ELR (cell line): Measurements from ENCODE around the gene EFCAB12.
"Not testable (repeated sequence)": the region's sequence is repeated elsewhere in the genome, so short reads cannot be mapped to it uniquely, and the experiment has no call there.

Source experiments
- DNase-seq: peaks from one replicate; pipeline ENCODE4 v3.0.0-alpha.2; 2015; ENCODE audit warnings: low read depth

Gene EFCAB12

GRCh38 chr3:129393760-129394564, 34.5 kb downstream of the EFCAB12 start:
- DNase-seq: not testable (repeated sequence)

DNA sequence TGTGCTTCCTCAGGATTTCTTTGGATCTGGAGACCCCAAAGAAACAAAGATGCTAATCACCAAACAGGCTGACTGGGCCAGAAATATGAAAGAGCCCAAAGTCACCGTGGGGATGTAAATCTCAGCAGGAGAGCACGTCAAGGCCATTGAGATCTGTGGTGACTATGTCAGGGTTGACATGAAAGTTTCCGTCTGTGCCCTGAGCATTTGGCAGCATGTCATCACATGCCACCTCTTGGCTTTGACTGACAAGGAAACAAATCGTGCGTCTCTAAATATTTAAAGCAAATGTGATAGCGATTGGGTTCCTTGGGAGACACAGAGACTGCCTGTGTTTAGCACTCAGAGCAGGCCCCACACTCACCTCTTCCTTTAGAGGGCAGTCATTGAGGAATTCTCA, 35.2 kb downstream of the EFCAB12 start:
- DNase-seq: no peak

- not testable (repeated sequence) for DNase-seq
Observed at GRCh38 chr3:129392106-129392887, 36.1 kb downstream of the EFCAB12 start.

DNA sequence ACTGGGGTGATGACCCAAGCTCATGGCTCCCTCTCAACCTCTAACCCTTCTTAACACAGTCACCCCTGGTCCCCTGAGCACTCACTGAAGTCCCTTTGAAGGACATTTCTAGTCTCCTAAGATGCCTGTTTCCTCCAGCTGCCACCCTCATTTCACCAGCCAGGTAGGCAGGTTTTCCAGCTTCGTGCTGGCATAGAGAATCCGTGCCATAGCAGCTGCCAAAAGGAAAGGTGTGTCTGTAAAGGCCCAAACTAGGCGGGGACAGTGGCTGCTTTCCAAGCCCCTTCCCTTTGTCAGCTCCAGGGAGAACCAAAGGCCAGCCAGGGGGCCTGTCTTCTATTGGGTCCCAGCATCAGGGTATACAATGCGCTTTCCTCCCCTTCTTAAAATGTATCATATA, 36.9 kb downstream of the EFCAB12 start:
- not testable (repeated sequence) for DNase-seq

GRCh38 chr3:129389572-129389937, 38.9 kb downstream of the EFCAB12 start:
- DNase-seq: no peak

DNA sequence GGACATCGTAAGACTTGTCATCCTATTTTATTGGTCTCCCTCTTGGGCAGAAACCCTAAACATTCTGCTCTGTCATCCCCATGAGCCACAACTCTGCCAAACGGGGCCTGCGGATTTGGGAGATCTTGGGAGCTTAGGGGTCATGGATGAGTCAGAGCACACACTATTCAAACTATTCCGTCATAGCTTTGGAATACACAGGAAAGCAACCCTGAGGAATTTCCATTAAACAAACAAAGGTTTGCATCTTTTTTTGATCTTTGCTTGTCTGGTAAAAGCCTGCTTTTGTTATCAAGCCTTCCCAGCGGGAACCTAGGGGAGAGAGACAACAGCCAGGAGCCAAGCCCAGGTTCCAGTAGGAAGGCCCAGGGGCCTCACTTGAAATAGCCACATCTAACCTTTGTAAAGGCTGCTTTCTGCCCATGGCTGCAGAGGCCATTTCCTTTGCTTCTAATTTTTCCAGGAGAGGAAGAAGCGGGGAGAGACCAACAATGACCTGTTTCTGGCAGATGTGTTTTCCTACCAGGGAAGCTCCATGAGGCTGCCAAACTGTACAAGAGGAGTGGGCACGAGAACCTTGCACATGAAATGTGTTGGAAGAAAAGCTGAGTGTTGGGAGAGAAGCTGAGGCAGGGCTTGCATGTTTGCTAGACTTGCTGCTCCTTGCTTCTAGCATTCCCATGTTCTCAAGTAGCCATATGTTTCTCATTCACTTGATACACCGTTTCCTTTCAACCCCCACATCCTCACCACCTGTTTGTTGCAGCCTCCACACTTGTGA, 39.5 kb downstream of the EFCAB12 start:
- DNase-seq: peak; percentile 84

DNA sequence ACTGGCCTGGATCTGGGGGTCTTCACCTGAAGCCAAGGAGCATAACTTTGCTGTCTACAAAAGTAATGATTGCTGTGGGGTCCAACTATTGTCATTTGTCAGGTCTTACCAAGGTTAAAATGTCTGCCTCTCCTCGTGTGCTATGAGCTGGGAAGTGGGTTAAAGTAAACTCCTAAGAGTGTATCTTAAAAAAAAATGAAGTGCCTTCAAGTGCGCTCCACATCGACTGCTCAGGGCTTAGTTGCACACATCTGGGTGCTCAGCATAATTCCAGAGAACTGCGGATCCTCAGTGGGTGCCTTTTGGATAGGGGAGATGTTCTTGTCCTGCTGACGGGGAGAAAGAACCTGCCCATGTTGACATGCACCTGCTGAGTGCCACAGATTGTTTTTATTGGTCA, 40.9 kb downstream of the EFCAB12 start:
- no peak for DNase-seq

DNA sequence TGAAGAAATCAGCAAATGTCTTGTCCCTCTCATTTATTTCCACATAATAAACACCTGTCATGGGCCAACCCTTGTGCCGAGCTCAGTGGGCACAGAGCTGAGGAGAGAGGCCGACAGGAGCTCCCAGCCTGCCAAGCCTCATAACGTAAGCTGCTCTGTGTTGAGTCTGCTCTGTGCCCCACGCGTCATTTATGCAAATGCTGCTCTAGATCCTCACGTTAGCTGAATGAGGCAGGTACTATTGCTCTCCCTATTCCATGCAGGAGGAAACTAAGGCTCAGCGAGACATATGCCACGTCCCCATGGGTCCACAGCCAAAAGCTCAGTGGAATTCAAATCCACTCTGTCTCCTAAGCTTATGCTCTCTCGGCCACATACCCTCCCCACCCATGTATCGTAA, 41.5 kb downstream of the EFCAB12 start:
- no peak for DNase-seq

- DNase-seq: peak; percentile 23
Observed at GRCh38 chr3:129385507-129385906, 42.9 kb downstream of the EFCAB12 start.

DNA sequence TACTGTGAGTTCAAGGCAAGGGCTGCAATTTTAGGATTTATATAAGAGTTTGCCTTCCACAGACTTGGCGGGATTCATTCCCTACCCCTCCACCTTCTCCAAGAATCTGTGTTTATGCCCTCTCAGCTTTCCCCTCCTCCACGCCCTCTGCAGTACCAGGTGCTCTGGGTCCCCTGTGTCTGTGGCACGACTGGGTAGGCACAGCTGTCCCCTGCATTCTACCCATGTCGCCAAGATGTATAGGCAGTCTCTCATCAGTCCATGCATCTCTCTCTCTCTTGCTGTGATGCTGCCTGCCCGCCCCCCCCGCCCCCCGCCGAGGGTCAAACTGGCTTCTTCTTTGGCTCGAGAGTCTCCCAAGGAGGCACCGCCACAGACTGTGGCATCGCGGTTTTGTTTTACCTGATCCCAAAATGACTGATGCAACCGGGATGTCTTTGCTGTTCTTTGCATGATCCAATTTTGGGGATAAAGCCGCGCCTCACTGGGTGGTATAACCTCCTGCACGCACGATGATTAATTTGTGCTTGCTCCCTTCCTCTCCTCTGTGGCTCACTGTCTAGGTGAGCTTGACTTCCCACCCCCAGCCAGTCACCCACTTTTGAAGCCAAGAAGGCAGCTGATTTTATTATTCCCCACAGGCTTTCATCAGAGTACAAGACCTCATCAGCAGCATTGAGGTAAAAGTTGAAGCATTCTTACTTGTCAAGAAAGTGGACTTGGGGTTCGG, 43.7 kb downstream of the EFCAB12 start:
- DNase-seq: no peak

DNA sequence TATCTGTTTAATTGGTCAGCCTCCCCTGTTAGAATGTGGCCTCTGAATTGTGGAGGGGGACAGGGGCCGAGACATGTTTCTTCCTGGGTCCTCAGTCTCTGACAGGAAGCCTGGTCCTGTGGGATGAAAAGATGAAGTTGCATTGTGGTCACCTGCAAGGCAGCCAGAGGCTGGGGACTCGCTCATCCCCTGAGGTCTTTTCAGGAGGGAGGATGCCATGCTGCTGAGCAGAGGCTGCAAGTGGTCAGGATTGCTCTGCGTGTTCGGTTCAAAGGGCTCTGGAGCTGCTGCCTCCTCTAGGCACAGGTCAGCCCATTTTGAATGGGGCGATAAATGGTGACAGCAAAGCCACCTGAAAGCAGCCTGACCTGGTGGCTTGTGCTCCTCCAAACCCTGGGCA, 44.3 kb downstream of the EFCAB12 start:
- DNase-seq: not testable (repeated sequence)

DNA sequence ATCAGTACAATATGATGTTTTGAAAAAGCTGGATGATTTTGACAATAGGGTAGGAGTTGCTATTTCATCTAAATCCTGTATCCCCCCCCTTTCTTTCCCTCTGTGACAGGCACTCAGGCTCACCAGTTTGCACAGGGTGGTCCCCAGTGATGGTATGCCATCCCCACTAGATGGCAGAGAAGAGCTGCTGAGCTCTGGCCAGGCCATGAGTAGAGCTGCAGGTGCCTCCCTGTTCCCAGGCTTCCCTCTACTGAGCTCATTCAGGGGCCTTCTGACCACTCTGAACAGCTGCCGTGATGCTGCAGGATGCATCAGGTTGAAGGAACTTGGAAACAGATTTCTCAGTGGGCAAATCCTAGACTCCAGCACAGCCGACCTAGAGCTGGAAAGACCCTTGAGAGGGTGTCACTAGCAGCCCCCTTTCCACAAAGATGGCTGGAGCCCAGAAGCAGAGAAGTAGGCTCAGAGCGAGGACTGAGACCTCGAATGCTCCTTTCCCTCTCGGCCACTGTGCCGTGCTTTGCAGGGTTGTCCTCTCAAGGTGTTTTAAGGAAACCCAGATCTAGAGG, 45.1 kb downstream of the EFCAB12 start:
- peak; percentile 84 for DNase-seq

DNA sequence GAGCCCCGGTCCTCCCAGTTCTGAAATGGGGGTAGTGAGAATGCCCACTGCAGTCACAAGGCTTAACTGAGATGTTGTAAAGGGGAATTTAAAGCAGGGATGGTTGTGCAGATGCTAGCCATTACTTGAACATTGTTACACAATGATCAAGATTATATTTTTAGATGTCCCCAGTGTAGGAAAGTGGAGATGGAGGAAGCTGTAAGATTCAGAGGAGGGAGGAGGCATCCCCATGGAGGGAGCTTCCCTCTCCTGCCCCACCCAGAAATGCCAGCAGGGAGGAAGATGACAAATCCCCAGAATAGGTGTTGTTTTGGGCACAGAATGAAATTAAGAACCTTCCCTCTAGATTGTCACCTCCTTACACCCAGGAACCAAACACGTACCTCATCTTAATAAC, 46.1 kb downstream of the EFCAB12 start:
- DNase-seq: no peak

DNA sequence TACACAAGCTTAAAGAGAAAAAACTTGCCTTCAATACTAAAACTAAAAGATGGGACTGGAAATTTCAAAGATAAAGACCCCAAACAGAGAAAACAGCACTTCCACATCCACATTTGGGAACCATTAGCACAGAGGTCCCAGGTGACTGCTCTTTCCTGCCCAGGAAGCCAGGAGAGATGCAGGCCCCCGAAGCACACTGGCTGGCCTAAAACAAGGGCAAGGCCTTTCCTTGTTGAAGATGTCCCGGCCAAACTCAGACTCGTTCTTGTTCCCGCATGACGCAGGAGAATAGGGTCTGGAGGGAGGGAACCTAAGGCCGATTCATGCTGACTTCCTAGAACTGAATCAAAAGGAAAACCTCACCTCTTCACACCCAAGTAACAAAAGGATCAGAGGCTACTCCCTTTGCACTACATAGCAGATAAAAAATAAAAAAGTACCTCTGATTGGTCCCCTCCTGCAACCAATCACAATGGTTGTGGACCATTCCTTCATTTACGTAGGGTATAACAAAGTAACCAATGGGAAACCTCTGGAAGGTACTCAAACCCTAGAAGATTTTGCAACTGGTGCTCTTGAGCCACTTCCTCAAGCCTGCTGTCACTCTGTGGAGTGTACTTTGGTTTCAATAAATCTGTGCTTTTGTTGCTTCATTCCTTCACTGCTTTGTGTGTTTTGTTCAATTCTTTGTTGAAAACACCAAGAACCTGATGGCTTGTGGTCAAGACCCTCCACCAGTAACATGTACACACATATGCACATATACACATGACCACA, 48.7 kb downstream of the EFCAB12 start:
- DNase-seq: no peak

GRCh38 chr3:129378949-129379348, 49.5 kb downstream of the EFCAB12 start:
- no peak for DNase-seq

GRCh38 chr3:129377615-129378014, 50.8 kb downstream of the EFCAB12 start:
- DNase-seq: no peak

- no peak for DNase-seq
Observed at GRCh38 chr3:129375099-129375498, 53.3 kb downstream of the EFCAB12 start.

DNA sequence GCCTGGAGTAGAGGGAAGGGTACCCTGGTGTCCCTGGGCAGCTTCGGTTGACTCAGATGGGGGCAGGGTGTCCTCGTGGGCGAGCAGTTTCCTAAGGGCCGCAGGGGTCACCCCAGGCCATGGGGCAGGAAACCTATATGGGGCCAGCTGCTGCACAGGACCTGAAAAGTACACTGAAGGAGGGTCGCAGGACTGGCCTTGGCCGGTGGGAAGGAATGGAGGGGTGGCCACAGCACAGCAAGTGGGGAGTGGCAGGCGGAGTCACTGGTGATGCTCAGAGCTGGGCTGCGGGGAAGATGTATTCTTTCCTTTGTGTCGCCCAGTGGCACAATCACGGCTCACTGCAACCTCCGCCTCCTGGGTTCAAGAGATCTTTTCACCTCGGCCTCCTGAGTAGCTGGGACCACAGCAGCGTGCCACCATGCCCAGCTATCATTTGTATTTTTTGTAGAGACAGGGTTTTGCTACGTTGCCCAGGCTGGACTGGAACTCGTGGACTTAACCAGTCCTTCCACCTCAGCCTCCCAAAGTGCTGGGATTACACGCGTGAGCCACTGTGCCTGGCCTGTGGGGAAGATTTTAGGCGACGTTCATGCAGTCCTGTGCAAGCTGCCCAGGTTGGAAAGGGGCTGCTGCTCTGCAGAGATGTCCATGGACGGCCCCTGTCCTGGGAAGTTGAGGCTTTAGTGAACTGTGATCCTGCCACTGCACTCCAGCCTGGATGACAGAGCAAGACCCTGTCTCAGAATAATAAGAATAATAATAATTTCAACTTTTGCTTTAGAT, 57.2 kb downstream of the EFCAB12 start:
- DNase-seq: no peak

DNA sequence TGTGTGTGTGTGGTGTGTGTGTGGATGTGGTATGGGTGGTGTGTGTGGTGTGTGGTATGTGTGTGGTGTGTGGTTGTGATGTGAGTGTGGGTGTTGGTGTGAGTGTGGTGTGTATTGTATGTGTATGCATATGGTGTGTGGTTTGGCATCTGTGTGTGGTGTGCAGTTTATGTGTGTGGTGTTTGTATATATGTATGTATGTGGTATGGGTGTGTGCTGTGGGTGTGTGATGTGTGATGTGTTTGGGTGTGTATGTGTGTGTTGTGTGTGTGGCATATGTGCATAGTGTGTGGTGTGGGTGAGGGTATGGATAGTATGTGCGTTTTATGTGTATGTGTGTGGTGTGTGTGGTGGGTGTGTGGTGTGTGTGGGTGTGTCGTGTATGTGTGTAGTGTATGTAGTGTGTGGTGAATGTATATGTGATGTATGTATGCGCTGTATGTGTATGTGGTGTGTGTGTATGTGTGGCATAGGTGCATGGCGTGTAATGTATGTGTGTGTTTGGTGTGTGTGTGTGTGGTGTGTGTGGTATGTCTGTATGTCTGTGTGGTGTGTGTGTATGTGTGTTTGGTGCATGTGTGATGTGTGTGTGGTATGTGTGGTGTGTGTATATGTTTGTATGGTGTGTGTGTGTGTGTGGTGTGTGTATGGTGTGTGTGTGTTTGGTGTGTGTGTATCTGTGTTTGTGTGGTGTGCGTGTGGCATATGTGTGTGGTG, 58.0 kb downstream of the EFCAB12 start:
- no peak for DNase-seq
